Measurements from ENCODE around the gene RPS15.

DNA sequence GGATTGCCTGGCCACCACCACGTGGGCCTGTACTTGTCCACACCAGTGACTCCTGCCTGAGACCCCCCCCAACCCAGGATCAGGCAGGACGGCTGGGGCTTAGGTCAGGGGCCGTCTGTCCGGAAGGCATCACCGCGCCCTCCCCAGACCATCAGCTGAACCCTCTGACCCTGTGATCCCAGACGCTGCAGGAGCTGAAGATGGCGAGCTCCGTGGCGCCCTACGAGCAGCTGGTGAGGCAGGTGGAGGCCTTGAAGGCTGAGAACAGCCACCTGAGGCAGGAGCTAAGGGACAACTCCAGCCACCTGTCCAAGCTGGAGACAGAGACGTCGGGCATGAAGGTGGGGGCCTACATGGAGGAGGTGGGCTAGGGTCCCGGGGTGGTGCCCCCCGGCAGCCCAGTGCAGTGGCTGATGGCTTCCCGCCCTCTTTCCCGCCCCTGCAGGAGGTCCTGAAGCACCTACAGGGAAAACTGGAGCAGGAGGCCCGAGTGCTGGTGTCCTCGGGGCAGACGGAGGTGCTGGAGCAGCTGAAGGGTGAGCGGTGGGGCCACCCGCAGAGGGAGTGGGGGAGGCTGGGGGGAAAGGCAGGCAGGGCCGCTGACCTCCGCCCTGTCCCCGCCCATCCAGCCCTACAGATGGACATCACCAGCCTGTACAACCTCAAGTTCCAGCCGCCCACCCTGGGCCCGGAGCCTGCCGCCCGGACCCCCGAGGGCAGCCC, 14.8 kb downstream of the RPS15 start:
- TF ChIP-seq POLR2AphosphoS5 (IDR thresholded peaks at IDR 0.05; ENCODE audit: insufficient read depth, low read depth, low read length) (no peak), POLR2A (IDR thresholded peaks at IDR 0.05; ENCODE audit: low read depth, low read length) (no peak)
- TF ChIP-seq, protein P1, sequence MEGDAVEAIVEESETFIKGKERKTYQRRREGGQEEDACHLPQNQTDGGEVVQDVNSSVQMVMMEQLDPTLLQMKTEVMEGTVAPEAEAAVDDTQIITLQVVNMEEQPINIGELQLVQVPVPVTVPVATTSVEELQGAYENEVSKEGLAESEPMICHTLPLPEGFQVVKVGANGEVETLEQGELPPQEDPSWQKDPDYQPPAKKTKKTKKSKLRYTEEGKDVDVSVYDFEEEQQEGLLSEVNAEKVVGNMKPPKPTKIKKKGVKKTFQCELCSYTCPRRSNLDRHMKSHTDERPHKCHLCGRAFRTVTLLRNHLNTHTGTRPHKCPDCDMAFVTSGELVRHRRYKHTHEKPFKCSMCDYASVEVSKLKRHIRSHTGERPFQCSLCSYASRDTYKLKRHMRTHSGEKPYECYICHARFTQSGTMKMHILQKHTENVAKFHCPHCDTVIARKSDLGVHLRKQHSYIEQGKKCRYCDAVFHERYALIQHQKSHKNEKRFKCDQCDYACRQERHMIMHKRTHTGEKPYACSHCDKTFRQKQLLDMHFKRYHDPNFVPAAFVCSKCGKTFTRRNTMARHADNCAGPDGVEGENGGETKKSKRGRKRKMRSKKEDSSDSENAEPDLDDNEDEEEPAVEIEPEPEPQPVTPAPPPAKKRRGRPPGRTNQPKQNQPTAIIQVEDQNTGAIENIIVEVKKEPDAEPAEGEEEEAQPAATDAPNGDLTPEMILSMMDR (IDR thresholded peaks at IDR 0.05; ENCODE audit: extremely low read depth in 1 of 2, insufficient read depth in 1 of 2, low read depth in 1 of 2, low read length in 2 of 2), result no peak
- TF ChIP-seq, protein P2, sequence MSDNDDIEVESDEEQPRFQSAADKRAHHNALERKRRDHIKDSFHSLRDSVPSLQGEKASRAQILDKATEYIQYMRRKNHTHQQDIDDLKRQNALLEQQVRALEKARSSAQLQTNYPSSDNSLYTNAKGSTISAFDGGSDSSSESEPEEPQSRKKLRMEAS (IDR thresholded peaks at IDR 0.05; ENCODE audit: insufficient read depth, insufficient read length), result no peak
